ENCODE measurements around the gene GDA. TPM values are rescaled to one million over a fixed set of nuclear protein-coding genes. Genes with fewer than 3 reads are reported as not detected.

The GDA gene
- total RNA-seq = 1 to 10 TPM in 1 of 2 donors, under 1 TPM in 1; 0.88 to 4.3 TPM
- 1 to 10 TPM; 2.3 to 3.4 TPM for polyA plus RNA-seq (ENCODE audit: insufficient read length in 2 of 2)
- long read RNA-seq, donor 1 = 0 reads
- long read RNA-seq, donor 2 = 0 reads
- long read RNA-seq, donor 3 = 0 reads
- long read RNA-seq, donor 4 = 0 reads

- Histone ChIP-seq H3K27me3 (ENCODE audit: control insufficient read depth, insufficient read depth, low read length) (peaks cover 17% of the 10 kb centered on the region), H3K9me3 (ENCODE audit: control insufficient read depth, insufficient read depth, low read length) (no peaks in the 10 kb centered on the region), H3K36me3 (ENCODE audit: control insufficient read depth, insufficient read depth, low read length) (no peaks in the 10 kb centered on the region), H3K4me3 (ENCODE audit: low read depth, low read length) (no peak within 1 kb of the TSS), H3K4me1 (ENCODE audit: control insufficient read depth, insufficient read depth, low read length) (peaks cover 6% of the 10 kb centered on the region), H3K27ac (ENCODE audit: low read depth, low read length) (no peak within 1 kb of the TSS)
- peak in 2 of 6 donors; percentile 35 to 57 for DNase-seq (ENCODE audit: low read depth in 4 of 6, low spot score in 6 of 6)
- whole genome bisulfite sequencing (ENCODE audit: insufficient coverage) = under 1% methylated on average over 66 of the region's 70 CpGs
These were observed at the start of gene GDA for GRCh38 chr9:72149231-72149975. Gene GDA (plus strand): TSS chr9:72149440. CDS start chr9:72149560, 120 bp downstream.

- Histone ChIP-seq H3K4me1 (ENCODE audit: control insufficient read depth, insufficient read depth, low read length) (no peaks in the 10 kb centered on the region), H3K27ac (ENCODE audit: low read depth, low read length) (no peak overlapping the region), H3K9me3 (ENCODE audit: control insufficient read depth, insufficient read depth, low read length) (no peaks in the 10 kb centered on the region), H3K4me3 (ENCODE audit: low read depth, low read length) (no peak overlapping the region), H3K27me3 (ENCODE audit: control insufficient read depth, insufficient read depth, low read length) (no peaks in the 10 kb centered on the region), H3K36me3 (ENCODE audit: control insufficient read depth, insufficient read depth, low read length) (no peaks in the 10 kb centered on the region)
- no peak for DNase-seq (ENCODE audit: low read depth in 4 of 6, low spot score in 6 of 6)
- WGBS (ENCODE audit: insufficient coverage) = 88% methylated on average over 2 of the region's 2 CpGs
These were observed 46.7 kb upstream of the GDA start for GRCh38 chr9:72102520-72102919.

DNA sequence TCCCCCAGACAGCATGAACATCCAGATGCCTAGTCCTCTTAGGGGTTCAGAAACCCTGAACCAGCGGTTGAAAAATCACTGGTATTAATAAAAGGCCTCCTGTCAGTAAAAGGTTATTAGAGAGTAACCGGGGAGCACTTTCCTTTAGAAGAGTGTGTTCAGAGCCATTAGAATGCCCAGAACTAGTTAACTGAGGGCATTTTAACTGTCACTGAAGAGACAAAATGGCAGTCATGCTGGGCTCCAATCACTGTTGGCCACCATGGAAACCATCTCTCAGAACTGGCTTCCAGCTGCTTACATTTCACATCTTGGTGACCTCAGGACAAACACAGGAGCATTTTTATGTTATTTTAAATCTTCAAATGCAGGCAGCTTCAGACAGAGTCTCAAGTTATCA is 36.2 kb upstream of the GDA start:
- Histone ChIP-seq H3K36me3 (ENCODE audit: control insufficient read depth, insufficient read depth, low read length) (no peaks in the 10 kb centered on the region), H3K4me3 (ENCODE audit: low read depth, low read length) (no peak overlapping the region), H3K27ac (ENCODE audit: low read depth, low read length) (no peak overlapping the region), H3K9me3 (ENCODE audit: control insufficient read depth, insufficient read depth, low read length) (no peaks in the 10 kb centered on the region), H3K27me3 (ENCODE audit: control insufficient read depth, insufficient read depth, low read length) (no peaks in the 10 kb centered on the region), H3K4me1 (ENCODE audit: control insufficient read depth, insufficient read depth, low read length) (no peaks in the 10 kb centered on the region)
- 63% methylated on average over 1 of the region's 2 CpGs for WGBS (ENCODE audit: insufficient coverage)
- peak in 3 of 6 donors; percentile 1 to 76 (median 15) for DNase-seq (ENCODE audit: low read depth in 4 of 6, low spot score in 6 of 6)

GRCh38 chr9:72119853-72120252 is 29.4 kb upstream of the GDA start:
- no peaks in the 10 kb centered on the region for H3K36me3 ChIP-seq (ENCODE audit: control insufficient read depth, insufficient read depth, low read length)
- DNase-seq (ENCODE audit: low read depth in 4 of 6, low spot score in 6 of 6) = no peak

DNA sequence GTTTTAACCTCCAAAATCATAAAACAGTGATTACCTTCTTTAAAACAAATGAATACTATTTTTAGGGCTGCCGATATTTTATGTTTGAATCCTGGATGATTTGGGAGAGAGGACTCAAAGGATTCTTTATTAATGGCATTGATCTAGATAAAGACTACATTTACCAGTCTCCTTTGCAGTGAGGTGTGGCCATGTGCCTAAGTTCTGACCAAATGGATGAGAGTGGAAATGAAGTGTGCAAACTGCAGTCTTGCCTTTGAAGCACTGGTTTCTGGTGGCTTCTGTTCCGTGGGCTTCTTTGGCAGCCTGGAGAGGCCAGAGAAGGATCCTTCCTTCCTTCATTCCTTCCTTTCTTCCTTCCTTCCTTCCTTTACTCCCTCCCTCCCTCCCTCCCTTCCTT is 24.3 kb upstream of the GDA start:
- no peaks in the 10 kb centered on the region for H3K27me3 ChIP-seq (ENCODE audit: control insufficient read depth, insufficient read depth, low read length)
- no peak overlapping the region for H3K4me3 ChIP-seq (ENCODE audit: low read depth, low read length)
- no peaks in the 10 kb centered on the region for H3K4me1 ChIP-seq (ENCODE audit: control insufficient read depth, insufficient read depth, low read length)
- no peaks in the 10 kb centered on the region for H3K36me3 ChIP-seq (ENCODE audit: control insufficient read depth, insufficient read depth, low read length)
- H3K27ac ChIP-seq (ENCODE audit: low read depth, low read length) = no peak overlapping the region
- no CpG with 5 or more reads among the region's 2 CpGs for WGBS (ENCODE audit: insufficient coverage)
- H3K9me3 ChIP-seq (ENCODE audit: control insufficient read depth, insufficient read depth, low read length) = no peaks in the 10 kb centered on the region
- no peak for DNase-seq (ENCODE audit: low read depth in 4 of 6, low spot score in 6 of 6)

More at GRCh38 chr9:72119853-72120252, 29.4 kb upstream of the GDA start:
- no peak overlapping the region for H3K27ac ChIP-seq (ENCODE audit: low read depth, low read length)
- H3K4me1 ChIP-seq (ENCODE audit: control insufficient read depth, insufficient read depth, low read length) = no peaks in the 10 kb centered on the region
- H3K4me3 ChIP-seq (ENCODE audit: low read depth, low read length) = no peak overlapping the region
- 90% methylated on average over 1 of the region's 2 CpGs for WGBS (ENCODE audit: insufficient coverage)
- H3K27me3 ChIP-seq (ENCODE audit: control insufficient read depth, insufficient read depth, low read length) = no peaks in the 10 kb centered on the region
- H3K9me3 ChIP-seq (ENCODE audit: control insufficient read depth, insufficient read depth, low read length) = no peaks in the 10 kb centered on the region

DNA sequence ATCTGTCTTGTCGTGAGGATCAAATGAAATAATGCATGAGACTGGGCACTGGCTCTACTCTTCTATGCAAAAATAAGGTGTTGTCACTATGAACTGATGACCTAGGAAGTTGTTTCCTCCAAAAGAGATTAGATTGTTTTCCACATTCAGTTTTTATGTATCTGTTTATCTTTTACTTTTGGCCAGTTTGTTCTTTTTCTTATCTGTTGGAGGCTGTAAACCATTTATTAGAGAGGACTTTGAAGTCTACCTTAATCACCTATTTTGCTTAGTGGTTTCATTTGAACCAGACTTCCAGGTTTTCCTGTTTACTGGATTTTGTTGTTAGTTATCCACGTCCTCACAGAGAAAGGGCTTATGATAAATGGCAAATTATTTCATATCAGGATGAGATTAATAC is 21.5 kb upstream of the GDA start:
- Histone ChIP-seq H3K4me1 (ENCODE audit: control insufficient read depth, insufficient read depth, low read length) (no peaks in the 10 kb centered on the region), H3K4me3 (ENCODE audit: low read depth, low read length) (no peak overlapping the region), H3K9me3 (ENCODE audit: control insufficient read depth, insufficient read depth, low read length) (no peaks in the 10 kb centered on the region), H3K36me3 (ENCODE audit: control insufficient read depth, insufficient read depth, low read length) (no peaks in the 10 kb centered on the region), H3K27ac (ENCODE audit: low read depth, low read length) (no peak overlapping the region), H3K27me3 (ENCODE audit: control insufficient read depth, insufficient read depth, low read length) (no peaks in the 10 kb centered on the region)
- no CpG with 5 or more reads among the region's 2 CpGs for WGBS (ENCODE audit: insufficient coverage)
- DNase-seq (ENCODE audit: low read depth in 4 of 6, low spot score in 6 of 6) = no peak

DNA sequence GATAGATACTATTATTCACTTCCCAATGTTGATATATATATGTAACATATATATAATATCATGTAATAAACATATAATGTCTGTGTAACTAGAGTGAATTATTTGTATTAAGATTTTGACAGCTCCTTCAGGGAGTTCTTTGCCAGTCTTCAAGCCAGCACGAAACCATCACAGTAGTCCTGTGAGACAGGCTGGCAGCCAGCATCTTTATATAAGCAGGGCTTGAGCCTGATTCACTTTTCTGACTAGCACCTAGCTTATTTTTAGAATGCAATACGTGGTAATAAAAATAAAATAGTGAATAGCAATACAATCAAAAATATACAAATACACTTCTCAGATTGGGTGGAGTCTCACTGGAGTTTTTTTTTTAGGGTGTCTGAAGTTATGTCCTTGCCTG is 20.7 kb upstream of the GDA start:
- WGBS (ENCODE audit: insufficient coverage) = no CpG with 5 or more reads among the region's 2 CpGs
- Histone ChIP-seq H3K9me3 (ENCODE audit: control insufficient read depth, insufficient read depth, low read length) (no peaks in the 10 kb centered on the region), H3K36me3 (ENCODE audit: control insufficient read depth, insufficient read depth, low read length) (no peaks in the 10 kb centered on the region), H3K27me3 (ENCODE audit: control insufficient read depth, insufficient read depth, low read length) (no peaks in the 10 kb centered on the region), H3K27ac (ENCODE audit: low read depth, low read length) (no peak overlapping the region), H3K4me1 (ENCODE audit: control insufficient read depth, insufficient read depth, low read length) (no peaks in the 10 kb centered on the region), H3K4me3 (ENCODE audit: low read depth, low read length) (no peak overlapping the region)
- no peak for DNase-seq (ENCODE audit: low read depth in 4 of 6, low spot score in 6 of 6)

DNA sequence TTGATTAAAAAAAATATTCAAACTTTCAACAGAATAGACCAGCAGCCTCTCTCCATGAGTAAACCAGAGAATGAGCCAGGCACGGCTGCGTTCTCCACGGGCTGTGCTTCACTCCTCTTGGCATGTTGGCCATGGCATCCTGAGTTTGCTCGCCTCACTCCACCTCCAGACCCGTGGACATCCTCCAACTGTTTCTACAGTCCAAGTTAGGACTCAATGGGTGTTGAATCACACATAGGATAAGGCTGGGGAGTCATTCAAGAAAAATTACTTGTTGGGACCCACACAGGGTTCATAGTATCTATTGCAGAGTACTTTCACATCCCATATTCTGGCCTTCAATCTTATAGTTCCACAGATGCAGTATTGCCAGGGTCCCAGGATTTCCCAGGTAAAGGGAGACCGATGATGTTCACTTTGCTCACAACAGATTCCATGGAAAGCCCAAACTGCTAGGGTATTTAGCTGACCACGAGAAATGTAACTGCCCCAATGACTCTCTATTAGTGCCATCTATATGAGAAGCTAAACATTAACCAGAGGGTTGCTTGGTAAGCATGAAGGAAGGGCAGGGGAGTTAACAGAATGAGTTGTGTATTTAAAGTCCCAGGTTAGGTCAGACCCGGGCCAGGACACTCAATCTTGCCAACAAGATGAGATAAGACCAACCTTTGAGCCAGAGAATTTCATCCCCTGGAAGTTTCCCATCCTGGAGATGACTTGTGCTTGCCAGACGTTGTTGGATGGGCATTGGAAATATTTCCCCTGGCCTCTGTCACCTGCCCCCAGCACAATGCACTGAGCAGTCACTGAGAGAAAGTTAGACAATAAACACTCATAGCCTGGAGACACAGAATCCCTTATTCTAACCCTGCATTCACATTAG is 19.7 kb upstream of the GDA start:
- DNase-seq (ENCODE audit: low read depth in 4 of 6, low spot score in 6 of 6) = no peak
- no peaks in the 10 kb centered on the region for H3K36me3 ChIP-seq (ENCODE audit: control insufficient read depth, insufficient read depth, low read length)
- WGBS (ENCODE audit: insufficient coverage) = 90% methylated on average over 2 of the region's 9 CpGs
- H3K27ac ChIP-seq (ENCODE audit: low read depth, low read length) = no peak overlapping the region
- H3K27me3 ChIP-seq (ENCODE audit: control insufficient read depth, insufficient read depth, low read length) = no peaks in the 10 kb centered on the region
- no peaks in the 10 kb centered on the region for H3K9me3 ChIP-seq (ENCODE audit: control insufficient read depth, insufficient read depth, low read length)
- no peak overlapping the region for H3K4me3 ChIP-seq (ENCODE audit: low read depth, low read length)
- H3K4me1 ChIP-seq (ENCODE audit: control insufficient read depth, insufficient read depth, low read length) = no peaks in the 10 kb centered on the region

- H3K9me3 ChIP-seq (ENCODE audit: control insufficient read depth, insufficient read depth, low read length) = no peaks in the 10 kb centered on the region
- H3K4me1 ChIP-seq (ENCODE audit: control insufficient read depth, insufficient read depth, low read length) = no peaks in the 10 kb centered on the region
- DNase-seq (ENCODE audit: low read depth in 4 of 6, low spot score in 6 of 6) = no peak
- H3K27me3 ChIP-seq (ENCODE audit: control insufficient read depth, insufficient read depth, low read length) = no peaks in the 10 kb centered on the region
- H3K27ac ChIP-seq (ENCODE audit: low read depth, low read length) = no peak overlapping the region
- H3K4me3 ChIP-seq (ENCODE audit: low read depth, low read length) = no peak overlapping the region
- no peaks in the 10 kb centered on the region for H3K36me3 ChIP-seq (ENCODE audit: control insufficient read depth, insufficient read depth, low read length)
These were observed 18.9 kb upstream of the GDA start for GRCh38 chr9:72130321-72130720.

Data from spinal cord (tissue), 10 donors.